SW480 (cell line): ENCODE data around the gene JUP.
"Not testable (repeated sequence)": the region's sequence is repeated elsewhere in the genome, so short reads cannot be mapped to it uniquely, and the experiment has no call there.

Experiments used
- DNase-seq: peaks from one replicate; pipeline ENCODE4 v3.0.0-alpha.2; 2016; ENCODE audit warnings: low spot score

JUP gene

GRCh38 chr17:41786227-41787020, at the start of gene JUP:
Gene JUP (minus strand): TSS chr17:41786711. CDS start chr17:41771854, 14,857 bp downstream.
- peak; percentile 100 for DNase-seq

- peak; percentile 37 for DNase-seq
These were observed 49.5 kb upstream of the JUP start, which contains the start of gene NT5C3B for GRCh38 chr17:41835800-41836549. Gene NT5C3B (minus strand): TSS chr17:41836232. CDS start chr17:41836193, 39 bp downstream.

- peak; percentile 17 for DNase-seq
These were observed 48.8 kb upstream of the JUP start for GRCh38 chr17:41835214-41835799.

GRCh38 chr17:41829961-41830360, 43.5 kb upstream of the JUP start:
- DNase-seq: not testable (repeated sequence)

GRCh38 chr17:41825175-41825845, 38.8 kb upstream of the JUP start:
- DNase-seq: no peak

- DNase-seq: no peak
These were observed 37.6 kb upstream of the JUP start for GRCh38 chr17:41824086-41824485.

GRCh38 chr17:41823580-41823979, 37.1 kb upstream of the JUP start:
- no peak for DNase-seq

- DNase-seq: no peak
These were observed 36.6 kb upstream of the JUP start for GRCh38 chr17:41823141-41823524.

GRCh38 chr17:41822216-41823140, 36.0 kb upstream of the JUP start:
- DNase-seq: no peak

GRCh38 chr17:41821776-41822175, 35.3 kb upstream of the JUP start:
- DNase-seq: no peak

- DNase-seq: no peak
These were observed 31.5 kb upstream of the JUP start for GRCh38 chr17:41818024-41818423.

- no peak for DNase-seq
These were observed 30.3 kb upstream of the JUP start for GRCh38 chr17:41816637-41817320.

GRCh38 chr17:41814195-41814594, 27.7 kb upstream of the JUP start:
- no peak for DNase-seq

- no peak for DNase-seq
These were observed 27.2 kb upstream of the JUP start for GRCh38 chr17:41813699-41814124.

- DNase-seq: no peak
These were observed 26.7 kb upstream of the JUP start for GRCh38 chr17:41813152-41813680.

- peak; percentile 87 for DNase-seq
These were observed 26.1 kb upstream of the JUP start, which contains the start of gene FKBP10 for GRCh38 chr17:41812381-41813151. Gene FKBP10 (plus strand): TSS chr17:41813004. CDS start chr17:41813035, 31 bp downstream.

- peak; percentile 76 for DNase-seq
These were observed 25.3 kb upstream of the JUP start, which contains the start of gene P3H4 for GRCh38 chr17:41811549-41812380. Gene P3H4 (minus strand): TSS chr17:41811949. CDS start chr17:41811915, 34 bp downstream.
